GM19324 (cell line): ENCODE measurements around the gene SDE2.
"Not testable (repeated sequence)": the region's sequence is repeated elsewhere in the genome, so short reads cannot be mapped to it uniquely, and the experiment has no call there.

ENCODE experiments used
- ATAC-seq: cut with Tn5 transposase; IDR thresholded peaks from one replicate; pipeline ENCODE4 v1.9.1; 2021; ENCODE audit warnings: mild to moderate bottlenecking, moderate library complexity; ENCODE audit not compliant: unreplicated experiment, low FRiP score

SDE2 gene

GRCh38 chr1:226007126-226007892, 8.2 kb upstream of the SDE2 start:
- ATAC-seq, result not testable (repeated sequence)

DNA sequence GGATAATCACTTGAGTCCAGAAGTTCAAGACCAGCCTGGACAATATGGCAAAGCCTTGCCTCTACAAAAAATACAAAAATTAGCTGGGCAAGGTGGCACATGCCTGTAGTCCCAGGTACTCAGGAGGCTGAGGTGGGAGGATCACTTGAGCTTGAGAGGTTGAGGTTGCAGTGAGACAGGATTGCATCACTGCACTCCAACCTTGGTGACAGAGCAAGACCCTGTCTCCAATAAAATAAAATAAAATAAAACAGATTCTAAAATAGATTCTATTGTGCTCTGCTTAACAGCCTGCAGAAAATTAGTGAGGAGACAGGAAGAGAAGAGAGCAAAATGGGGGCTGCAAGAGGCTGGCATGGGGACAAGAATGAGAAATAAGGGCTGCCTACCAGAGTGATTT, 7.5 kb upstream of the SDE2 start:
- no peak for ATAC-seq

DNA sequence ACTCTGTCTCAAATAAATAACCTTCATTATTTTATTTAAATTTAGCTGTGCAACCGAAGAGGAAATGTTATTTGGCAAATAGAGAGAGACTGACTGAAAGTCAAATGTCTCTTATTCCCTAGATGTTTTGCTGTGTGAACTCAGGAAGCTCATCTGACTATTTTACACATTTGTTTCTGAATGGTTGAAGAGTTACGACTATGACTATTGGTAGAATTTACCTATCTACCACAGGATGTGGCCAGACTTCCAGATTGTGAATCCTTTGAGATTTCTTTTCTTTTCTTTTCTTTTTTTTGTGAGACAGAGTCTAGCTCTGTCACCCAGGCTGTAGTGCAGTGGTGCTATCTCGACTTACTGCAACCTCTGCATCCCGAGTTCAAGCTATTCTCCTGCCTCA, 5.3 kb upstream of the SDE2 start:
- no peak for ATAC-seq

DNA sequence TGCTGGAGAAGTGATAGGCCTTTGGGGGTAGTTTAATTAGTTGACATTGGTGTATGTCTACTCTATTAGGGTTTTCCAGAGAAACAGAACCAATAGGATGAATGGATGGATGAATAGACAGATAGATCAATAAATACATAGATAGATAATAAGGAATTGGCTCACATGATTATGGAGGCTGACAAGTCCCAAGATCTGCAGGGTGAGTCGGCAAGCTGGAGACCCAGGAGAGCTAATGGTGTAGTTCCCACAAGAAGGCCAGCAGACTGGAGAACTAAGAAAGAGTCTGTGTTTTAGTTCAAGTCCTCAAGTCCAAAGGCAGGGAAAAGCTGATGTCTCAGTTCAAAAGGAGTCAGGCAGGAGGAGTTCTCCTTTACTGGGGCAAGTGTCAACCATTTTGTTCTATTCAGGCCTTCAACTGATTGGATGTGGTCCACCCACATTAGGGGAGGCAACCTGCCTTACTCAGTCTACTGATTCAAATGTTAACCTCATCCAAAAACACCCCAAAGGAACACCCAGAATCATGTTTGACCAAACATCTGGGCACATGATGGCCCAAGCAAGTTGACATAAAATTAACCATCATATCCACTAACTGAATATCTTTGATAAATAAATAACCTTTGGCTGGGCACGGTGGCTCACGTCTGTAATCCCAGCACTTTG, 4.5 kb upstream of the SDE2 start:
- ATAC-seq, result no peak

- no peak for ATAC-seq
These were observed 3.7 kb upstream of the SDE2 start for GRCh38 chr1:226002667-226003501.

GRCh38 chr1:226001963-226002666, 3.0 kb upstream of the SDE2 start:
- no peak for ATAC-seq

- ATAC-seq, result no peak
These were observed 1.9 kb upstream of the SDE2 start for GRCh38 chr1:226001088-226001487.

- ATAC-seq, result not testable (repeated sequence)
These were observed 1.4 kb upstream of the SDE2 start for GRCh38 chr1:226000493-226001081.

DNA sequence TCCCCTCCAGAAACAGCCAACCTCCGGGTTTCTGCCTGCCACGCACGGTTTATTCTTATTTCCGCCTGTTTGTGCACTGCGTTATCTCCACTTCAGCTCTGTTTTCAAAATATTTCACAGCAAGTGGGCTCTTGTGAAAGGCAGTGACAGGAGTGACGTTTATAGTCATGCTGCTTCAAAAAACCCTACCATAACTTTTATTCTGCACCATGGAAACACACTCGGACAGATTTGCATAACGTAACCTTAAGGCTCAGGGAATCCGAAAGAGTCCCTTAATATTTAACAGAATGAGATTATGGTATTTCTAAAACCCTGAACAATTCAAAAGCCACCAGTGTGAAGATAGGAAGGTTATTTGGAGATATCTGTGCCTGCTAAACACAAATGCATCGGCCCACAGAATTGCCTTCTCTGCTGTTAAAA, 782 bp upstream of the SDE2 start:
- ATAC-seq, result peak; percentile 36

DNA sequence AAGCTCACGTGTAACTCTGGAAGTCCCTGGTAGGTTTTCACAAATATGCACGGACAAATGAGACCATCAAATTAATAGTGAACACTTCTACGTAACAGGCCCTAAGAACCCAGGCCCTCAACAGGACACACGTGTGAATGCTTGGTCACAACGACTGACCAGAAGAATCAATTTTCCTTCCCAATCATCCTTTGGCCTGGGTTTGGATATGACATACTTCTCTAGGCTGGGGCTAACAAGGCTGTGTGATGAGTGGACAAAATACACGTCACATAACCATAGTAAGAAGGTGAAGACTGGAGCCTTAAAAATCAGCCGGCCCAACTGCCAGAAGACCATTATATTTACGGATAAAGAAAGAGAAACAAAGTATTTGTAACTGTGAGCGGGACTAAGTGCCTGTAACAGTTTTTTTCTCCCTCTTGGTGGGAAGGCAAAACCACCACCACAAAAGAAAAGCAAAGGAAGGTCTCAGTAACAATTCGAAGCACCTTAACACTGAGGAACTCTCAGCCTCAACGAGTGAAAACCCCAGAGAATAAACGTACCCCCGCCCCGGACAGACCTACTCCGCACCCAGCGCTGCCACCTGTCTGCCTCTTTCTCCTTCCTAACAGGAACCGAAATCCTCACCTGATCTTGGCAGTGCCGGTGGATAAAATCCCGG, 450 bp downstream of the SDE2 start:
- ATAC-seq, result no peak

DNA sequence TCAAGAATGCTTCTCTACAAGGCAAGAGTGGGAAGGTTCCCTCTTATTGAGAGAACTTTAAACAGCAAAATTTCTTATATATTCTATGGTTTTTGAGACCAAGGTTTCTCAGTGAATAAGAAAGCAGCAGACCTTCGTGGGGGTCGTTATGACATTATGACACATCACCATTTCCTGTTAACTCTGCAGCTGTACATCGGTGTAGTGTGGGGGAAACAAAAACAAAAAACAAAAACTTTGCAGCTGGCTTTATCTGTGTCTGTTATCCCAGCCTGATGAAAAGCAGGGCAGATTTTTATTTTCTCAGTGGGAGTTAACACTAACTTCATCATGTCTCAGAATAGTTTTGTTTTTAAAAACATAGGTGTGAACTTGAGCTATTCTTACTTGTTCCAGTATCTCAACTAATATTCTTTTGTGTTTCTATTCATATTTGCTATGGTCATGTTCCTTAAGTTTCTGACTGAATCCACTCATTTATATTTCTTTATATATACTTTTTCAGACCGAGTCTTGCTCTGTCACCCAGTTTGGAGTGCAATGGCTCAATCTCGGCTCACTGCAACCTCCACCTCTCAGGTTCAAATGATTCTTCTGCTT, 2.1 kb downstream of the SDE2 start:
- no peak for ATAC-seq

- ATAC-seq, result no peak
These were observed 3.0 kb downstream of the SDE2 start for GRCh38 chr1:225995919-225996864.

GRCh38 chr1:225990705-225991464, 8.3 kb downstream of the SDE2 start:
- peak; percentile 69 for ATAC-seq

DNA sequence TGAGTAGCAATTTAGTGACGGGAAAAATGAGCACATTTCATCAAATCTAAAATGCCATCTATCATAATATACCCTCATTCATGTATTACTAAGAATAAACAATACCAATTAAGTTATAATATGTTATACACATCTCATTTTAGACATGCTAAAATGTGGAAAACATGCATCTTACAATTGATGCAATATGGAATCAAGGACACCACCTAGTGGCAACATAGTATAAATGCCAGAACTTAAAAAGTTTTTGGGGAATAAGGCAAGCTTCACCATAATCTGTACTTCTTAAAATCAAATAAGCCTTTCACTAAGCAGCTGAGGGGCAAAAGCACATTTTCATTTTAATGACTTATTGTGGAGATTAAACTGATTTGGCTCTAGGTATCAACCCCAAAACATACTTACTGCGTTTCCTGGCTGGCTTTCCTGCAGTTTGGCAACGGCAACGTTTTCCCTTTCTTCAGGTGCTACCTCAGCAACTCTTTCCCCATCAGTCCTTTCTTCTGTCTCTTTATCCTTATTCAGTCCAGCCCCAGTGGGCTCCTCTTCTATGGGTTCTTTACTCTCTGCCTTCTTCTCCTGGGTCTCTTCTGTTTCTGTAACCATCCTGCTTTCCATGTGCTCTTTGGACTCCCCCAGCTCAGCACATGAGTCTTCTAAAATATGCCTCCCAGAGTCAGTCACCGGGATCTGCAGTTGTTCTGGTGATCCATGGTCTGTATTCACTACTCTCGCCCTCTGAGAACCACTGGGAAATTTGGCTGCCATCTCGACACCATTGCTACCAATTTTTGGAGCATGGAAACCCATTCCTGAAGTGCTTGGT, 11.4 kb downstream of the SDE2 start:
- no peak for ATAC-seq

GRCh38 chr1:225981714-225982113, 17.4 kb downstream of the SDE2 start:
- ATAC-seq, result no peak

DNA sequence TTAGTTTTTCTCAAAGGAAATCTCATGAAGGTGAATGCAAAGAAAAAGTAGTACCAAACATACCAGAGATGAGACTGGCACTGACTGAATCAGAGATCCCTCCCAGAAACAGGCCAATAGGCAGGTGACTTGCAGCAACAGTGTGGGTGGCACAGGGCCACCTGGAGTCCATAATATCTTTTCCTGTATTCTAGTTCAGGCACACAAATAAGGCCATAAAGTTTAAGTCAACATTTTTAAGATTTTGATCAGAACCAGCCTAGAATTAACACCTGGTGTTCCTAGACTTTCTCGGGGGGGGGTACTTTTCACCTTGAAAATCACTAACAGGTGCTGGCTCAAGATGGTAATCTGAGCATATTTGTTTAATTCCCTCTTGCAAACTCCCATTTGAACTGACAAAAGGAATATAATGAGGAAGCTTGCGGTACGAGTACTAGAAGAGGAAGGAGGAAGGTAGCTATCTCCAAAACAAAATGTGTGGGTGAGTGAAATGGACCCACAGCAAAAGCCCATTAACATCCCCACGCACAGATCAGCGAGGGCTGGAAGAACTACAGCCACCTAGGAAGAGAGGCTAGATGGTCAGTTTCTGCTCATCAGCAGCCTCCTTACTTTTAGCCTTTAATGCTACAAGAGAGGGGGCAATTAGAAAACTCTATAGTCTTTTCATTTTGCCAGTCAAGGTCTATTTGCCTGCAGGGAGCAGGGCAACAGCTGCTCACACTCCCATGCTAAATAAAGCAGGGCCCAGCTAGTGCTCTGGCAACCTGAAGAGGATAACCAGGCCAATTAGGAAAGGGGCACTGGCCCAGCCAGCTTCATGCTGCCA, 18.9 kb downstream of the SDE2 start:
- no peak for ATAC-seq
